AG09309 (cell line): ENCODE measurements around the gene SRMS.

Experiments used
- DNase-seq: peaks from one replicate; pipeline ENCODE4 v3.0.0-alpha.2; 2010; ENCODE audit warnings: low read depth
- H3K4me3 ChIP-seq: 2 replicates; pipeline ENCODE4 v1.5.1; 2011; ENCODE audit warnings: mild to moderate bottlenecking, low read depth, low read length, moderate library complexity; ENCODE audit not compliant: control insufficient read depth
- TF ChIP-seq, protein P1 (sequence below): IDR thresholded peaks from 2 replicates; pipeline ENCODE4 v1.5.1; 2011; ENCODE audit warnings: mild to moderate bottlenecking, low read depth, low read length, inconsistent platforms; ENCODE audit not compliant: insufficient read depth, control insufficient read depth; ENCODE audit errors: missing control alignments

The SRMS gene

DNA sequence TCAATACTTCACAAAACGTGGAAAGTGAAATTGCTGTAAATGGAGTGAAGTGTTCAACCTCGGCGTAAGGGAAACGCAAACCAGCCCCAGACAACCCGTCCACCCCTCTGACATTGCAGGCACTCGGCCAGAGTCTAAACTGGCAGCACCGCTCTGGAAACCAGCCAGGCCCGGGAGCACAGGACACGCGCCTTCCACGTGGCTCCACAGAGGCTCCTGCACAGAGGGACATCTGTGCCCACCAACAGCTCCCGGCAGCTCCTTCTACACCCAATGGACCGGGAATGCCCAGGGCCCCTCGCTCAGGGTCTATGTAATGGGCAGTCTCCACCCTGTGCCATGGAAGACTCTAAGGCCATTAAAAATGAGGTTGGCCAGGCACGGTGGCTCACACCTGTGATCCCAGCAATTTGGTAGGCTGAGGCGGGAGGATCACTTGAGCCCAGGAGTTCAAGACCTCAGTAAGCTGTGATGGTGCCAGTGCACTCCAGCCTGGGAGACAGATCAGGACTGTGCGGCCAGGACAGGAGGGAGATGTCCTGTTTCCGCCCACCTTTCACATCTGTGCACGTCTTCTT lies 29.9 kb upstream of the SRMS start:
- TF ChIP-seq, protein P1, sequence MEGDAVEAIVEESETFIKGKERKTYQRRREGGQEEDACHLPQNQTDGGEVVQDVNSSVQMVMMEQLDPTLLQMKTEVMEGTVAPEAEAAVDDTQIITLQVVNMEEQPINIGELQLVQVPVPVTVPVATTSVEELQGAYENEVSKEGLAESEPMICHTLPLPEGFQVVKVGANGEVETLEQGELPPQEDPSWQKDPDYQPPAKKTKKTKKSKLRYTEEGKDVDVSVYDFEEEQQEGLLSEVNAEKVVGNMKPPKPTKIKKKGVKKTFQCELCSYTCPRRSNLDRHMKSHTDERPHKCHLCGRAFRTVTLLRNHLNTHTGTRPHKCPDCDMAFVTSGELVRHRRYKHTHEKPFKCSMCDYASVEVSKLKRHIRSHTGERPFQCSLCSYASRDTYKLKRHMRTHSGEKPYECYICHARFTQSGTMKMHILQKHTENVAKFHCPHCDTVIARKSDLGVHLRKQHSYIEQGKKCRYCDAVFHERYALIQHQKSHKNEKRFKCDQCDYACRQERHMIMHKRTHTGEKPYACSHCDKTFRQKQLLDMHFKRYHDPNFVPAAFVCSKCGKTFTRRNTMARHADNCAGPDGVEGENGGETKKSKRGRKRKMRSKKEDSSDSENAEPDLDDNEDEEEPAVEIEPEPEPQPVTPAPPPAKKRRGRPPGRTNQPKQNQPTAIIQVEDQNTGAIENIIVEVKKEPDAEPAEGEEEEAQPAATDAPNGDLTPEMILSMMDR: no peak
- DNase-seq: no peak
- no peak overlapping the region for H3K4me3 ChIP-seq

DNA sequence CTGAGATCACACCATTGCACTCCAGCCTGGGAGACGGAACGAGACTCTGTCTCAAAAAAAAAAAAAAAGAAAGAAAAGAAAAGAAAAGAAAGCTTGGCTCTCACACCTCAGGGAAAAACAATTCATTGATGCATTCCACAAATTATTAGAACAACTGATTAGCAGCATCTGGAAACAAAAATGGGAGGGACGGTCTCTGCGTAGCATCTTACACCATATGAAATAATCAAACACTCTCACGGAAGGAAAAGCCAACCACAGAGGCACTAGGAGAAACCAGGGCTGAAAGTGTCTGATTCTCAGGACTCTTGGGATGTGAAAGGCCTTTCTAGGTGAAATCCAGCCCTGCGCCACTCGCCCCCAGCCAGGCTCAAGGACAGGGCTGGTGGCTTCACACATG lies 28.8 kb upstream of the SRMS start:
- TF ChIP-seq, protein P1: no peak
- H3K4me3 ChIP-seq: no peak overlapping the region
- DNase-seq: no peak

DNA sequence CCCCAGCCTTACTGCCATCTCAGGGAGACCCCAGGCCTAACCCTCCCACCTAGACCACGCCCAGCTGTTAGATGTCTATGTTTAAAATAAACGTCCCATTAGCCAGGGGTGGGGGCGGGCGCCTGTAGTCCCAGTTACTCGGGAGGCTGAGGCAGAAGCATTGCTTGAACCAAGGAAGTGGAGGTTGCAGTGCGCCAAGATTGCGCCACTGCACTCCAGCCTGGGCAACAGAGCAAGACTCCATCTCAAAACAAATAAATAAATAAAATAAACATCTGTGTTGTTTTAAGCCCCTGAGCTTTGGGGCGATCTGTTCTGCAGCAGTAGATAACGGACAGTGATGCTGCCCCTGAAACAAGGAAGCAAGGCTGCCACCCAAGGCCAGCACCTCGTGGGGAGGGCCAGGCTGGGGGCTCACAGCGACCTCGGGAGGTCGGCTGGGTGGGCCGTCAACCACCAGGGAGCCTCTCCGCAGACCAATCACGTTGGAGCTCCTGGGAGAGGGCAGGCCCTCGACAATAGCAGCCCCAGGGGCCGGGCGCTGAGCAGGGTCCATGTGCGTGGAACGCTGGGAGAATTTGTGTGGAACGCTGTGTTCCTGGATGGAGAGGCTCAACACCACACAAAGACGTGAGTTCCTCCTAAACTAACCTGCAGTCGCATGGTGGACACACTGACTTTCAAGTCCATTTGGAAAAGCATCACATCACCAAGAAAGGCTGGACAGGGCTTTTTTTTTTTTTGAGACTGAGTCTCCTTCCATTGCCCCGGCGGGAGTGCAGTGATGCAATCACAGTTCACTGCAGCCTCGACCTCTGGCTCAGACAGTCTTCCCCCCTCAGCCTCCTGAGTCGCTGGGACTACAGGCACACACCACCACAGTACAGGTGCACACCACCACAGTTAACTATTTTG lies 27.5 kb upstream of the SRMS start:
- H3K4me3 ChIP-seq: no peak overlapping the region
- DNase-seq: no peak
- TF ChIP-seq, protein P1: no peak

DNA sequence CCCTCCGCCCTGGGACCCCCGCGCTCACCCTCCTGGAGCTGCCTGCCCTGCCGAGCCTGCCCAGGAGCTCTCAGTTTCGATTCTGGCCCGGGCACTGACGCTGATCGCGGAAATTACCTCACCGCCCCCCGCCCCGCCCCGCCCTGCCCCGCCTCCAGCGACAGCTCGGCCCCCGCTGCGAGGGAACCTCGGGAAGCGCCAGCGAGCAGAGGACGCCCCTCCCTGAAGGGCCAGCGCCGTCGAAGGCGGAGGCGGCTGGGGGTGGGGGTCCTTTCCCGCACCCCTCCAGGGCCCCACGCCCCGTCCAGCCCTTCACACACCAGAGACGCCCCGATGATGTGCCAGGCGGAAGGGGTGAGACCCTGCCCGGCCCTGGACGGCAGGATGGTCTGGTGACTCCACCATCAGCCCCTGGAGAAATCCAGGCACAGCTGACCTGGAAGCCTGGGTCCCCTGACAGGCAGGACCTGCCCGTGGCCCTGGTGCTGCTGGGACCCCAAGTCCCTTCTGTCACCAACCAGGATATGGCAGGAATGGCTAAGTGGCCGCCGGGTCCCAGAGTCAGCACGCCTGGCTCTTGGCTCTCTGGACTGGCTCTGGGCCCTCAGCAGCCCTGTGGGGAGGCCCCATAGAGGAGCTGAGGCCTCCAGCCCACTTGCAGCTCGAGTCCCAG lies 26.7 kb upstream of the SRMS start, which contains the start of gene HELZ2:
Gene HELZ2, minus strand, starts transcription at position 84 of the 673 bp plus-strand sequence. CDS start 1,854 bp downstream, outside the sequence.
- TF ChIP-seq, protein P1: no peak
- DNase-seq: no peak
- peak within 1 kb of the TSS; percentile 78 for H3K4me3 ChIP-seq

DNA sequence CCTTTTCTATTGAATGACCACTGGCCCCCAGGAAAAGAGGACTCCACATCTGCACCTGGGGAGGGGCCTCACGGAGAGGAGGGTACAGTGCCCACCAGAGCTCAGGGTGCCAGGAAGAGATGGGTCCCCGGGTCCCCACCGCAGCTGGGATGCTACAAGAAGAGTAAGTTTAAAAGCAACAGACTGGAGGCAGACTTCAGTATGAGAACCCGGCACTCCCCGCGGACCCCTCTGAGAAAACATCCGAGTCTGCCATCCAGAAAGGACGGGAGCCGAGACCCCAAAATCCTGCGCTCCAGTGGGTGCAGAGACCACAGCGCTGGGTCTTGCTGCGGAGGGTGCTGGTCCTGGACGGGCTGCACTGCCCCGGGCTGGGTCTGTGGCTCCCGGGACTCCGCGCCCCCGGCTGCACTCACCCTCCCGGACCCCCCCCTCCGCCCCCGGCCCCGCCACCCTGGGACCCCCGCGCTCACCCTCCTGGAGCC lies 26.1 kb upstream of the SRMS start:
- TF ChIP-seq, protein P1: no peak
- peak overlapping the region; percentile 78 for H3K4me3 ChIP-seq
- DNase-seq: no peak
